A549 treated with CpdA at 1 μM for 4 hours (cell line): ENCODE measurements around the gene NAA60. TPM values are rescaled to one million over a fixed set of nuclear protein-coding genes. Genes with fewer than 3 reads are reported as not detected.

Source experiments
- total RNA-seq: library from RNA; stranded (reverse); fragments of 200-300 nt; extraction: Qiagen RNA extraction; gene quantifications from 5 replicates; pipeline ENCODE4 v1.2.3, GENCODE V29; 2022; ENCODE audit warnings: low read depth

Gene NAA60
- total RNA-seq, result 50.7 to 54.8 TPM (median 51.4 TPM) in 5 replicates

GRCh38 chr16:3443108-3444031 is at the start of gene NAA60, which contains the start of gene ZNF597:
Gene NAA60, plus strand, starts transcription at chr16:3443680. Its CDS starts 32,548 bp downstream, at chr16:3476228.
Gene ZNF597, minus strand, starts transcription at chr16:3443504. Its CDS starts 351 bp downstream, at chr16:3443153.

GRCh38 chr16:3400779-3401688 is 42.4 kb upstream of the NAA60 start, which contains the start of the genes ZNF174 and ZSCAN32:
Gene ZNF174, plus strand, starts transcription at chr16:3401215. Its CDS starts 790 bp downstream, at chr16:3402005.
Gene ZSCAN32, minus strand, starts transcription at chr16:3401004. Its CDS starts 3,447 bp downstream, at chr16:3397557.

GRCh38 chr16:3495176-3495575 is 51.7 kb downstream of the NAA60 start, which contains the start of gene C16orf90:
Gene C16orf90, minus strand, starts transcription at chr16:3495489. Its CDS starts 68 bp downstream, at chr16:3495421.

Other genes starting within 250 kb of the NAA60 start
- gene ZNF200, start 208.5 kb upstream of the NAA60 start, total RNA-seq, result 8.1 to 11.5 TPM (median 8.3 TPM) in 5 replicates
- not detected in 5 replicates for gene MEFV, start 187.0 kb upstream of the NAA60 start, total RNA-seq
- gene ZNF263, start 160.2 kb upstream of the NAA60 start, total RNA-seq, result 36.1 to 39.3 TPM (median 37.6 TPM) in 5 replicates
- 0.86 to 1.5 TPM (median 1.4 TPM) in 5 replicates for gene TIGD7, start 138.2 kb upstream of the NAA60 start, total RNA-seq
- gene ZNF75A, start 138.2 kb upstream of the NAA60 start, total RNA-seq, result 9.0 to 12.3 TPM (median 10.7 TPM) in 5 replicates
- gene OR2C1, start 87.8 kb upstream of the NAA60 start, total RNA-seq, result not detected in 5 replicates
- gene ZSCAN32, start 42.7 kb upstream of the NAA60 start, total RNA-seq, result 9.6 to 19.4 TPM (median 14.7 TPM) in 5 replicates
- 13.0 to 16.8 TPM (median 14.3 TPM) in 5 replicates for gene ZNF174, start 42.5 kb upstream of the NAA60 start, total RNA-seq
- gene ZNF597, start 176 bp upstream of the NAA60 start, total RNA-seq, result 0.90 to 1.3 TPM (median 1.1 TPM) in 5 replicates
- gene C16orf90, start 51.8 kb downstream of the NAA60 start, total RNA-seq, result not detected in 5 replicates
- 17.2 to 22.9 TPM (median 19.4 TPM) in 5 replicates for gene CLUAP1, start 57.3 kb downstream of the NAA60 start, total RNA-seq
- gene NLRC3, start 133.7 kb downstream of the NAA60 start, total RNA-seq, result 0.01 to 0.05 TPM in 2 of 5 replicates, not detected in the others
- 4.2 to 6.0 TPM (median 5.2 TPM) in 5 replicates for gene SLX4, start 167.9 kb downstream of the NAA60 start, total RNA-seq
- 1.9 to 5.2 TPM (median 4.2 TPM) in 5 replicates for gene DNASE1, start 211.0 kb downstream of the NAA60 start, total RNA-seq